Activated CD4-positive, CD25-positive, alpha-beta regulatory T cell treated with anti-CD3 and anti-CD28 coated beads, Interleukin-2, amount 50 U/mL, for 24 hours (primary cell): Measurements from ENCODE around the gene FLRT3.

Experiments
- ATAC-seq, 2 donors: fragments of 150-1000 bp; cut with Tn5 transposase; one replicate each; pipeline ENCODE4 v1.10.0; 2021; ENCODE audit warnings: mild to moderate bottlenecking in 1 of 2, moderate library complexity in 1 of 2

The FLRT3 gene

GRCh38 chr20:14313341-14314020 is 23.9 kb downstream of the FLRT3 start:
- ATAC-seq, result no peak

- no peak for ATAC-seq
Measured at GRCh38 chr20:14312001-14312400, 25.4 kb downstream of the FLRT3 start.

- ATAC-seq, result no peak
Measured at GRCh38 chr20:14310977-14311627, 26.3 kb downstream of the FLRT3 start.

GRCh38 chr20:14307956-14308355 is 29.5 kb downstream of the FLRT3 start:
- ATAC-seq, result no peak

- no peak for ATAC-seq
Measured at GRCh38 chr20:14304472-14304871, 32.9 kb downstream of the FLRT3 start.

GRCh38 chr20:14303651-14304050 is 33.8 kb downstream of the FLRT3 start:
- no peak for ATAC-seq

GRCh38 chr20:14303106-14303505 is 34.3 kb downstream of the FLRT3 start:
- ATAC-seq, result no peak

- no peak for ATAC-seq
Measured at GRCh38 chr20:14299831-14300230, 37.6 kb downstream of the FLRT3 start.

- no peak for ATAC-seq
Measured at GRCh38 chr20:14295770-14296309, 41.6 kb downstream of the FLRT3 start.

GRCh38 chr20:14295238-14295637 is 42.2 kb downstream of the FLRT3 start:
- no peak for ATAC-seq

GRCh38 chr20:14291502-14291901 is 45.9 kb downstream of the FLRT3 start:
- ATAC-seq, result no peak

GRCh38 chr20:14288341-14289330 is 48.8 kb downstream of the FLRT3 start:
- no peak for ATAC-seq

GRCh38 chr20:14284443-14284842 is 53.0 kb downstream of the FLRT3 start:
- no peak for ATAC-seq

- no peak for ATAC-seq
Measured at GRCh38 chr20:14282140-14282539, 55.3 kb downstream of the FLRT3 start.
